ENCODE measurements around the gene PUM2.

DNA sequence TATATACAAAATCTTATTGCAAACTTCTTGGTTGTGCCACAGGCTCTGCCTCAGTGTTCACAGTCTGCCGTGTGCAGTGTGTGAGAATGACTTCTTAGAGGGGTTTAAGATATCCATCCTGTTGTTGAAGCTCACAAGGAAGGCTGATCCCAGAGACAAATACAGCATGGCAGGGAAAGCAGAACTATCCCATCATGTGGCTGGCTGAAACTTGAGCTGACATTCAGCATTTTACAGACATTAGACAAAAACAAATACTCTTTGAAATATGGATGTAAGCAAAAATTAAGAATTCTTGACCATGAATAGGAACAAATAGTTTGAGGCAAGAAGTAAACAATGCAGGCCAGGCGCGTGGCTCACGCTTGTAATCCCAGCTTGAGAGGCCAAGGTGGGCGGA is 12.9 kb upstream of the PUM2 start:
- TF ChIP-seq, protein P1, sequence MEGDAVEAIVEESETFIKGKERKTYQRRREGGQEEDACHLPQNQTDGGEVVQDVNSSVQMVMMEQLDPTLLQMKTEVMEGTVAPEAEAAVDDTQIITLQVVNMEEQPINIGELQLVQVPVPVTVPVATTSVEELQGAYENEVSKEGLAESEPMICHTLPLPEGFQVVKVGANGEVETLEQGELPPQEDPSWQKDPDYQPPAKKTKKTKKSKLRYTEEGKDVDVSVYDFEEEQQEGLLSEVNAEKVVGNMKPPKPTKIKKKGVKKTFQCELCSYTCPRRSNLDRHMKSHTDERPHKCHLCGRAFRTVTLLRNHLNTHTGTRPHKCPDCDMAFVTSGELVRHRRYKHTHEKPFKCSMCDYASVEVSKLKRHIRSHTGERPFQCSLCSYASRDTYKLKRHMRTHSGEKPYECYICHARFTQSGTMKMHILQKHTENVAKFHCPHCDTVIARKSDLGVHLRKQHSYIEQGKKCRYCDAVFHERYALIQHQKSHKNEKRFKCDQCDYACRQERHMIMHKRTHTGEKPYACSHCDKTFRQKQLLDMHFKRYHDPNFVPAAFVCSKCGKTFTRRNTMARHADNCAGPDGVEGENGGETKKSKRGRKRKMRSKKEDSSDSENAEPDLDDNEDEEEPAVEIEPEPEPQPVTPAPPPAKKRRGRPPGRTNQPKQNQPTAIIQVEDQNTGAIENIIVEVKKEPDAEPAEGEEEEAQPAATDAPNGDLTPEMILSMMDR (conservative IDR thresholded peaks at IDR 0.05 in 1 of 2, IDR thresholded peaks at IDR 0.05 in 1 of 2; ENCODE audit: extremely low read depth in 1 of 2, insufficient read depth in 1 of 2, low read depth in 1 of 2, low read length in 2 of 2), result no peak
- TF ChIP-seq EZH2 (IDR thresholded peaks at IDR 0.05; ENCODE audit: borderline replicate concordance, low read length), result no peak
